OCI-LY3 (cell line): ENCODE results near the gene SNRPB2.

Experiments
- EZH2phosphoT487 ChIP-seq: fragments of 200-600 bp; shearing (Covaris generic); IDR thresholded peaks from 2 replicates; pipeline ENCODE4 v1.6.1; 2018; ENCODE audit warnings: antibody characterized with exemption, mixed run types, low read depth
- TF ChIP-seq, protein P1 (sequence below): fragments of 200-600, 300-600 bp; sonication (generic); IDR thresholded peaks from 2 replicates; pipeline ENCODE4 v1.5.1; 2014; ENCODE audit warnings: antibody characterized with exemption, low read length, low read depth

DNA sequence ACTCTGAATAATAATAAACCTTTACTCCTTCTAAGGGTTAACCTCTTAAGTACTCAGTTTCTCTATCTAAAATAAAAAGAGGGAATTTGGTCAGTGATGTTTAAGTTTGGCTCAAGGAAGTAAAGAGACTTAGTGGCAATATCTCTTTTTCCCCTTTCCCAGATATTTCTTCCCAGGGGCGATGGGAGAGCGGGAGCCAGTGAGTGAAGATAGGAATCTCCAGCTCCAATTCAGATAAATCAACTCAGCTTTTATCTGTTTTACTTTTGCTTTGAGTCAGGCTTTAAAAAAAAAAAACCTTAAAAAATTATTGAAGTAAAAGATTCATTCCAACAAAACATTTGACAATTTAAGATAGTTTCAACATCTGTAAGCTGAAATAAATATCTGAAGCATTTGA is 45.4 kb upstream of the SNRPB2 start:
- TF ChIP-seq, protein P1, sequence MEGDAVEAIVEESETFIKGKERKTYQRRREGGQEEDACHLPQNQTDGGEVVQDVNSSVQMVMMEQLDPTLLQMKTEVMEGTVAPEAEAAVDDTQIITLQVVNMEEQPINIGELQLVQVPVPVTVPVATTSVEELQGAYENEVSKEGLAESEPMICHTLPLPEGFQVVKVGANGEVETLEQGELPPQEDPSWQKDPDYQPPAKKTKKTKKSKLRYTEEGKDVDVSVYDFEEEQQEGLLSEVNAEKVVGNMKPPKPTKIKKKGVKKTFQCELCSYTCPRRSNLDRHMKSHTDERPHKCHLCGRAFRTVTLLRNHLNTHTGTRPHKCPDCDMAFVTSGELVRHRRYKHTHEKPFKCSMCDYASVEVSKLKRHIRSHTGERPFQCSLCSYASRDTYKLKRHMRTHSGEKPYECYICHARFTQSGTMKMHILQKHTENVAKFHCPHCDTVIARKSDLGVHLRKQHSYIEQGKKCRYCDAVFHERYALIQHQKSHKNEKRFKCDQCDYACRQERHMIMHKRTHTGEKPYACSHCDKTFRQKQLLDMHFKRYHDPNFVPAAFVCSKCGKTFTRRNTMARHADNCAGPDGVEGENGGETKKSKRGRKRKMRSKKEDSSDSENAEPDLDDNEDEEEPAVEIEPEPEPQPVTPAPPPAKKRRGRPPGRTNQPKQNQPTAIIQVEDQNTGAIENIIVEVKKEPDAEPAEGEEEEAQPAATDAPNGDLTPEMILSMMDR, result no peak
- TF ChIP-seq EZH2phosphoT487, result no peak
